Activated T-helper 17 cell treated with anti-CD3 and anti-CD28 coated beads, Interleukin-2, amount 50 U/mL, for 72 hours (primary cell): Measurements from ENCODE around the gene SORL1. TPM values are rescaled to one million over a fixed set of nuclear protein-coding genes. Genes with fewer than 3 reads are reported as not detected.

Experiments used
- ATAC-seq: fragments of 150-1000 bp; cut with Tn5 transposase; replicated peaks from 2 replicates; pipeline ENCODE4 v1.10.0; 2021; ENCODE audit warnings: mild to moderate bottlenecking, moderate library complexity
- H3K27ac Mint-ChIP-seq: one replicate; pipeline ENCODE4 v1.8.0; 2022; ENCODE audit warnings: mixed read lengths
- H3K27me3 Mint-ChIP-seq: one replicate; pipeline ENCODE4 v1.8.0; 2022; ENCODE audit warnings: mixed read lengths
- H3K36me3 Mint-ChIP-seq: one replicate; pipeline ENCODE4 v1.8.0; 2022; ENCODE audit warnings: low read depth, mild to moderate bottlenecking, mixed read lengths
- H3K4me1 Mint-ChIP-seq: one replicate; pipeline ENCODE4 v1.8.0; 2022; ENCODE audit warnings: mixed read lengths
- H3K4me3 Mint-ChIP-seq: one replicate; pipeline ENCODE4 v1.8.0; 2022; ENCODE audit warnings: mild to moderate bottlenecking, mixed read lengths
- H3K9me3 Mint-ChIP-seq: one replicate; pipeline ENCODE4 v1.8.0; 2022; ENCODE audit warnings: mixed read lengths
- total RNA-seq, 2 donors: library from RNA; stranded (reverse); gene quantifications; one replicate each; pipeline ENCODE4 v1.2.3, GENCODE V29; 2022

The SORL1 gene
- total RNA-seq, 2 donors from 2014 or later = 47.1 to 98.5 TPM

GRCh38 chr11:121437686-121438078 lies 14.4 kb upstream of the SORL1 start:
- H3K4me3 Mint-ChIP-seq = peak overlapping the region; percentile 43
- H3K36me3 Mint-ChIP-seq = no peaks in the 10 kb centered on the region
- no peaks in the 10 kb centered on the region for H3K27me3 Mint-ChIP-seq
- peak; percentile 13 for ATAC-seq
- H3K27ac Mint-ChIP-seq = peak overlapping the region; percentile 12
- H3K9me3 Mint-ChIP-seq = no peaks in the 10 kb centered on the region
- H3K4me1 Mint-ChIP-seq = peaks cover 28% of the 10 kb centered on the region

GRCh38 chr11:121439337-121439736 lies 12.8 kb upstream of the SORL1 start:
- no peak for ATAC-seq
- H3K4me3 Mint-ChIP-seq = no peak overlapping the region
- H3K4me1 Mint-ChIP-seq = peaks cover 35% of the 10 kb centered on the region
- no peaks in the 10 kb centered on the region for H3K9me3 Mint-ChIP-seq
- H3K27me3 Mint-ChIP-seq = no peaks in the 10 kb centered on the region
- no peaks in the 10 kb centered on the region for H3K36me3 Mint-ChIP-seq
- no peak overlapping the region for H3K27ac Mint-ChIP-seq

GRCh38 chr11:121439759-121440158 lies 12.4 kb upstream of the SORL1 start:
- no peaks in the 10 kb centered on the region for H3K9me3 Mint-ChIP-seq
- H3K36me3 Mint-ChIP-seq = no peaks in the 10 kb centered on the region
- no peak overlapping the region for H3K27ac Mint-ChIP-seq
- H3K4me1 Mint-ChIP-seq = peaks cover 38% of the 10 kb centered on the region
- H3K27me3 Mint-ChIP-seq = no peaks in the 10 kb centered on the region
- no peak overlapping the region for H3K4me3 Mint-ChIP-seq
- ATAC-seq = no peak

- Mint-ChIP-seq H3K4me1 (peaks cover 32% of the 10 kb centered on the region), H3K9me3 (no peaks in the 10 kb centered on the region), H3K4me3 (no peak overlapping the region), H3K27ac (no peak overlapping the region), H3K27me3 (no peaks in the 10 kb centered on the region), H3K36me3 (peaks cover 7% of the 10 kb centered on the region)
- ATAC-seq = no peak
These were observed 10.6 kb upstream of the SORL1 start for GRCh38 chr11:121441521-121441920.

- Mint-ChIP-seq H3K9me3 (no peaks in the 10 kb centered on the region), H3K4me3 (peak overlapping the region; percentile 70), H3K27ac (no peak overlapping the region), H3K36me3 (peaks cover 7% of the 10 kb centered on the region), H3K27me3 (no peaks in the 10 kb centered on the region), H3K4me1 (peaks cover 36% of the 10 kb centered on the region)
- peak; percentile 30 for ATAC-seq
These were observed 8.3 kb upstream of the SORL1 start for GRCh38 chr11:121443688-121444275.

GRCh38 chr11:121444526-121444925 lies 7.6 kb upstream of the SORL1 start:
- H3K36me3 Mint-ChIP-seq = peaks cover 7% of the 10 kb centered on the region
- H3K4me1 Mint-ChIP-seq = peaks cover 43% of the 10 kb centered on the region

GRCh38 chr11:121445071-121445768 lies 6.9 kb upstream of the SORL1 start:
- Mint-ChIP-seq H3K27me3 (no peaks in the 10 kb centered on the region), H3K4me3 (peak overlapping the region; percentile 70), H3K27ac (peak overlapping the region; percentile 77), H3K9me3 (no peaks in the 10 kb centered on the region), H3K4me1 (peaks cover 48% of the 10 kb centered on the region), H3K36me3 (peaks cover 7% of the 10 kb centered on the region)
- no peak for ATAC-seq

More at GRCh38 chr11:121444526-121444925, 7.6 kb upstream of the SORL1 start:
- Mint-ChIP-seq H3K4me3 (peak overlapping the region; percentile 70), H3K27ac (peak overlapping the region; percentile 77), H3K27me3 (no peaks in the 10 kb centered on the region), H3K9me3 (no peaks in the 10 kb centered on the region)
- ATAC-seq = no peak

- H3K4me1 Mint-ChIP-seq = peaks cover 60% of the 10 kb centered on the region
- no peak for ATAC-seq
- H3K27ac Mint-ChIP-seq = peak overlapping the region; percentile 58
- no peak overlapping the region for H3K4me3 Mint-ChIP-seq
- H3K36me3 Mint-ChIP-seq = peaks cover 13% of the 10 kb centered on the region
- H3K27me3 Mint-ChIP-seq = no peaks in the 10 kb centered on the region
- no peaks in the 10 kb centered on the region for H3K9me3 Mint-ChIP-seq
These were observed 5.4 kb upstream of the SORL1 start for GRCh38 chr11:121446752-121447156.

- Mint-ChIP-seq H3K27ac (peak overlapping the region; percentile 69), H3K4me3 (peak overlapping the region; percentile 92), H3K4me1 (peaks cover 60% of the 10 kb centered on the region), H3K27me3 (no peaks in the 10 kb centered on the region), H3K9me3 (no peaks in the 10 kb centered on the region), H3K36me3 (peaks cover 18% of the 10 kb centered on the region)
- no peak for ATAC-seq
These were observed 4.1 kb upstream of the SORL1 start for GRCh38 chr11:121448011-121448410.

GRCh38 chr11:121448431-121448941 lies 3.6 kb upstream of the SORL1 start:
- Mint-ChIP-seq H3K9me3 (no peaks in the 10 kb centered on the region), H3K36me3 (peaks cover 20% of the 10 kb centered on the region), H3K4me3 (peak overlapping the region; percentile 92), H3K27ac (peak overlapping the region; percentile 69), H3K27me3 (no peaks in the 10 kb centered on the region), H3K4me1 (peaks cover 60% of the 10 kb centered on the region)
- ATAC-seq = peak; percentile 16

- Mint-ChIP-seq H3K27ac (peak overlapping the region; percentile 69), H3K27me3 (no peaks in the 10 kb centered on the region), H3K36me3 (peaks cover 26% of the 10 kb centered on the region), H3K4me1 (peaks cover 59% of the 10 kb centered on the region), H3K9me3 (no peaks in the 10 kb centered on the region), H3K4me3 (peak overlapping the region; percentile 92)
- ATAC-seq = peak; percentile 8
These were observed 3.0 kb upstream of the SORL1 start for GRCh38 chr11:121449123-121449522.

GRCh38 chr11:121449626-121450025 lies 2.5 kb upstream of the SORL1 start:
- H3K4me3 Mint-ChIP-seq = peak overlapping the region; percentile 92
- H3K4me1 Mint-ChIP-seq = peaks cover 58% of the 10 kb centered on the region
- peak; percentile 20 for ATAC-seq

GRCh38 chr11:121450401-121450800 lies 1.7 kb upstream of the SORL1 start:
- Mint-ChIP-seq H3K36me3 (peaks cover 33% of the 10 kb centered on the region), H3K27me3 (no peaks in the 10 kb centered on the region), H3K27ac (peak overlapping the region; percentile 78)

More at GRCh38 chr11:121449626-121450025, 2.5 kb upstream of the SORL1 start:
- H3K27ac Mint-ChIP-seq = peak overlapping the region; percentile 69
- no peaks in the 10 kb centered on the region for H3K9me3 Mint-ChIP-seq
- no peaks in the 10 kb centered on the region for H3K27me3 Mint-ChIP-seq
- H3K36me3 Mint-ChIP-seq = peaks cover 29% of the 10 kb centered on the region

GRCh38 chr11:121451178-121451985 lies 732 bp upstream of the SORL1 start:
- peak; percentile 44 for ATAC-seq
- Mint-ChIP-seq H3K27ac (peak overlapping the region; percentile 78), H3K4me3 (peak overlapping the region; percentile 92), H3K9me3 (no peaks in the 10 kb centered on the region), H3K4me1 (peaks cover 61% of the 10 kb centered on the region), H3K27me3 (no peaks in the 10 kb centered on the region), H3K36me3 (peaks cover 29% of the 10 kb centered on the region)

More at GRCh38 chr11:121450401-121450800, 1.7 kb upstream of the SORL1 start:
- H3K4me1 Mint-ChIP-seq = peaks cover 63% of the 10 kb centered on the region
- H3K9me3 Mint-ChIP-seq = no peaks in the 10 kb centered on the region
- peak overlapping the region; percentile 92 for H3K4me3 Mint-ChIP-seq
- ATAC-seq = no peak
